ENCODE results near the gene MUC5B. TPM values are rescaled to one million over a fixed set of nuclear protein-coding genes. Genes with fewer than 3 reads are reported as not detected.

The MUC5B gene
- total and polyA plus RNA-seq, 9 donors, result 0.02 to 35.3 (median 1.1) TPM; not detected in 1

- TF ChIP-seq CTCF (IDR thresholded peaks at IDR 0.05), result no peak
- peak overlapping the region in 1 of 2 donors; percentile 90 for H3K27ac ChIP-seq
- WGBS, 3 donors, result 77 to 82% (median 78%) methylated on average over 21 of the region's 21 CpGs
Observed at GRCh38 chr11:1307998-1308742, 85.3 kb downstream of the MUC5B start.

GRCh38 chr11:1308743-1309497, 86.1 kb downstream of the MUC5B start:
- no peaks in the 10 kb centered on the region for H3K27me3 ChIP-seq
- DNase-seq, result peak in 1 of 5 donors; percentile 60
- WGBS, 3 donors, result 2 to 4% (median 4%) methylated on average over 26 to 58 of the region's 58 CpGs
- no peaks in the 10 kb centered on the region for H3K36me3 ChIP-seq
- peak overlapping the region; percentile 91 for H3K4me3 ChIP-seq
- H3K9me3 ChIP-seq, result no peaks in the 10 kb centered on the region
- peaks cover 19% of the 10 kb centered on the region for H3K4me1 ChIP-seq (ENCODE audit: insufficient read depth)
- TF ChIP-seq CTCF (IDR thresholded peaks at IDR 0.05) (no peak), POLR2A (IDR thresholded peaks at IDR 0.05) (no peak), EP300 (IDR thresholded peaks at IDR 0.05) (no peak)
- peak overlapping the region; percentile 66 to 90 for H3K27ac ChIP-seq
- intact Hi-C loops (cut with DNase I), result loop anchor here in 1 of 4 donors (10.0 kb wide), 1 partner anchor 206 kb away; no protein-coding TSS in a partner anchor

More at GRCh38 chr11:1307998-1308742, 85.3 kb downstream of the MUC5B start:
- Histone ChIP-seq H3K4me3 (peak overlapping the region; percentile 91), H3K4me1 (ENCODE audit: insufficient read depth) (peaks cover 22% of the 10 kb centered on the region), H3K36me3 (no peaks in the 10 kb centered on the region), H3K9me3 (no peaks in the 10 kb centered on the region), H3K27me3 (no peaks in the 10 kb centered on the region)
- DNase-seq, result peak in 1 of 5 donors; percentile 47
- intact Hi-C loops (cut with DNase I), result loop anchor here in 1 of 4 donors (10.0 kb wide), 1 partner anchor 207 kb away; no protein-coding TSS in a partner anchor

GRCh38 chr11:1309498-1310317, 86.8 kb downstream of the MUC5B start, which contains the start of gene TOLLIP:
Gene TOLLIP, minus strand, starts transcription at chr11:1309632. Its CDS starts 134 bp downstream, at chr11:1309498.
- DNase-seq, result peak; percentile 96 to 98 (median 97)
- Histone ChIP-seq H3K4me3 (peak within 1 kb of the TSS; percentile 91), H3K4me1 (ENCODE audit: insufficient read depth) (peaks cover 16% of the 10 kb centered on the region), H3K27me3 (no peaks in the 10 kb centered on the region), H3K9me3 (no peaks in the 10 kb centered on the region), H3K36me3 (no peaks in the 10 kb centered on the region), H3K27ac (peak within 1 kb of the TSS; percentile 66 to 90)
- WGBS, 3 donors, result 0 to 4% (median 1%) methylated on average over 73 to 97 of the region's 97 CpGs
- TF ChIP-seq EP300 (IDR thresholded peaks at IDR 0.05) (no peak), CTCF (IDR thresholded peaks at IDR 0.05) (peak in 2 of 3 donors; percentile 47 to 54), POLR2A (IDR thresholded peaks at IDR 0.05) (peak; percentile 71)
- intact Hi-C loops (cut with DNase I), result loop anchor here in 1 of 4 donors (10.0 kb wide), 1 partner anchor 205 kb away; no protein-coding TSS in a partner anchor

- Histone ChIP-seq H3K4me3 (peak overlapping the region; percentile 91), H3K36me3 (no peaks in the 10 kb centered on the region), H3K27me3 (no peaks in the 10 kb centered on the region), H3K27ac (peak overlapping the region; percentile 58 to 90), H3K9me3 (no peaks in the 10 kb centered on the region), H3K4me1 (ENCODE audit: insufficient read depth) (peaks cover 16% of the 10 kb centered on the region)
- intact Hi-C loops (cut with DNase I), result no loop called here
- WGBS, 3 donors, result 57 to 69% (median 66%) methylated on average over 18 of the region's 18 CpGs
- no peak for DNase-seq
- TF ChIP-seq POLR2A (IDR thresholded peaks at IDR 0.05) (no peak), CTCF (IDR thresholded peaks at IDR 0.05) (no peak), EP300 (IDR thresholded peaks at IDR 0.05) (no peak)
Observed at GRCh38 chr11:1310318-1310687, 87.4 kb downstream of the MUC5B start.

Measured in ovary (tissue), 9 donors.